WTC11 (cell line): ENCODE results near the gene TMED3. TPM values are rescaled to one million over a fixed set of nuclear protein-coding genes. Genes with fewer than 3 reads are reported as not detected.

Experiments
- ATAC-seq: fragments of 200-7000 bp; cut with Tn5 transposase; 2 replicates; pipeline ENCODE4 v1.10.0; 2021; ENCODE audit warnings: mild to moderate bottlenecking, moderate library complexity
- CTCF ChIA-PET: fragments of 300-600 bp; sonication (Branson Sonifier 250); formaldehyde crosslinking; loops from one replicate; lab custom pipeline; 2021; ENCODE audit warnings: antibody characterized with exemption; lab: Charles Lee
- POLR2A ChIA-PET: fragments of 350-600 bp; sonication (Branson Sonifier 250); formaldehyde crosslinking; loops from one replicate; lab custom pipeline; 2021; ENCODE audit warnings: antibody characterized with exemption; lab: Charles Lee
- DNase-seq: peaks from one replicate; pipeline ENCODE4 v3.0.0; 2021; ENCODE audit warnings: low spot score
- H3K27ac Mint-ChIP-seq: 2 replicates; pipeline ENCODE4 v1.8.0; 2021; ENCODE audit warnings: mixed read lengths
- H3K27me3 Mint-ChIP-seq: 2 replicates; pipeline ENCODE4 v1.8.0; 2021; ENCODE audit warnings: low read depth, mild to moderate bottlenecking, moderate library complexity, mixed read lengths
- H3K36me3 Mint-ChIP-seq: 2 replicates; pipeline ENCODE4 v1.8.0; 2021; ENCODE audit warnings: mixed read lengths
- H3K4me1 Mint-ChIP-seq: 2 replicates; pipeline ENCODE4 v1.8.0; 2022; ENCODE audit warnings: mixed read lengths
- H3K4me3 Mint-ChIP-seq: 2 replicates; pipeline ENCODE4 v1.8.0; 2021; ENCODE audit warnings: mild to moderate bottlenecking, moderate library complexity, mixed read lengths
- H3K9me3 Mint-ChIP-seq: 2 replicates; pipeline ENCODE4 v1.8.0; 2021; ENCODE audit warnings: mixed read lengths
- CBFB ChIP-seq: sonication (generic); formaldehyde crosslinking; IDR thresholded peaks from 2 replicates; pipeline ENCODE4 v1.8.1; 2022; ENCODE audit warnings: mild to moderate bottlenecking, low read depth, missing genetic modification reagents
- ETV6 ChIP-seq: sonication (generic); formaldehyde crosslinking; IDR thresholded peaks from 2 replicates; pipeline ENCODE4 v1.8.1; 2022; ENCODE audit warnings: mild to moderate bottlenecking, missing genetic modification reagents
- FOXJ3 ChIP-seq: sonication (generic); formaldehyde crosslinking; IDR thresholded peaks from 2 replicates; pipeline ENCODE4 v1.9.0; 2021; ENCODE audit warnings: missing genetic modification reagents, mild to moderate bottlenecking, borderline replicate concordance
- FOXP1 ChIP-seq: sonication (generic); formaldehyde crosslinking; IDR thresholded peaks from 2 replicates; pipeline ENCODE4 v1.8.0; 2022; ENCODE audit warnings: missing genetic modification reagents, mild to moderate bottlenecking, moderate library complexity, borderline replicate concordance
- GABPB1 ChIP-seq: sonication (generic); formaldehyde crosslinking; IDR thresholded peaks from 2 replicates; pipeline ENCODE4 v1.8.1; 2023; ENCODE audit warnings: mild to moderate bottlenecking, missing genetic modification reagents
- NFE2L1 ChIP-seq: sonication (generic); formaldehyde crosslinking; IDR thresholded peaks from 2 replicates; pipeline ENCODE4 v1.8.1; 2023; ENCODE audit warnings: missing genetic modification reagents
- NFYB ChIP-seq: sonication (generic); formaldehyde crosslinking; conservative IDR thresholded peaks from 2 replicates; pipeline ENCODE4 v1.8.0; 2022; ENCODE audit warnings: low read depth, missing genetic modification reagents
- PRRX2 ChIP-seq: fragments of 250-450 bp; sonication (Bioruptor Pico); IDR thresholded peaks from 2 replicates; pipeline ENCODE4 v1.8.0; 2021; ENCODE audit warnings: mild to moderate bottlenecking
- SMAD4 ChIP-seq: sonication (generic); formaldehyde crosslinking; IDR thresholded peaks from 2 replicates; pipeline ENCODE4 v1.8.0; 2022; ENCODE audit warnings: mild to moderate bottlenecking, missing genetic modification reagents
- SP1 ChIP-seq: sonication (generic); formaldehyde crosslinking; conservative IDR thresholded peaks from 2 replicates; pipeline ENCODE4 v1.8.1; 2022; ENCODE audit warnings: missing genetic modification reagents
- TEAD1 ChIP-seq: sonication (generic); formaldehyde crosslinking; IDR thresholded peaks from 2 replicates; pipeline ENCODE4 v1.8.0; 2022; ENCODE audit warnings: mild to moderate bottlenecking, missing genetic modification reagents
- TP53 ChIP-seq: sonication (generic); formaldehyde crosslinking; IDR thresholded peaks from 2 replicates; pipeline ENCODE4 v1.8.1; 2023; ENCODE audit warnings: mild to moderate bottlenecking, missing genetic modification reagents
- ZNF263 ChIP-seq: sonication (generic); formaldehyde crosslinking; IDR thresholded peaks from 2 replicates; pipeline ENCODE4 v1.8.1; 2022; ENCODE audit warnings: low read depth, mild to moderate bottlenecking, moderate library complexity, missing genetic modification reagents
- total RNA-seq: library from RNA; stranded (reverse); gene quantifications from 3 replicates; pipeline ENCODE4 v1.2.3, GENCODE V29; 2021
- TF ChIP-seq, protein P1 (sequence below): sonication (generic); formaldehyde crosslinking; IDR thresholded peaks from 2 replicates; pipeline ENCODE4 v1.8.1; 2022; ENCODE audit warnings: missing genetic modification reagents, borderline replicate concordance
- TF ChIP-seq, protein P2 (sequence below): sonication (generic); formaldehyde crosslinking; IDR thresholded peaks from 2 replicates; pipeline ENCODE4 v1.8.1; 2023; ENCODE audit warnings: mild to moderate bottlenecking, missing genetic modification reagents, moderate library complexity
- TF ChIP-seq, protein P3 (sequence below): sonication (generic); formaldehyde crosslinking; IDR thresholded peaks from 2 replicates; pipeline ENCODE4 v1.8.0; 2023; ENCODE audit warnings: mild to moderate bottlenecking, missing genetic modification reagents
- TF ChIP-seq, protein P4 (sequence below): sonication (generic); formaldehyde crosslinking; IDR thresholded peaks from 2 replicates; pipeline ENCODE4 v1.8.1; 2023; ENCODE audit warnings: mild to moderate bottlenecking, moderate library complexity, missing genetic modification reagents
- TF ChIP-seq, protein P5 (sequence below): sonication (generic); formaldehyde crosslinking; IDR thresholded peaks from 2 replicates; pipeline ENCODE4 v1.8.0; 2022; ENCODE audit warnings: missing genetic modification reagents
- TF ChIP-seq, protein P6 (sequence below): sonication (generic); formaldehyde crosslinking; IDR thresholded peaks from 2 replicates; pipeline ENCODE4 v1.8.0; 2022; ENCODE audit warnings: mild to moderate bottlenecking, missing genetic modification reagents

TMED3 gene
- total RNA-seq, 1 experiment from 2014 or later, result 51.2 TPM

DNA sequence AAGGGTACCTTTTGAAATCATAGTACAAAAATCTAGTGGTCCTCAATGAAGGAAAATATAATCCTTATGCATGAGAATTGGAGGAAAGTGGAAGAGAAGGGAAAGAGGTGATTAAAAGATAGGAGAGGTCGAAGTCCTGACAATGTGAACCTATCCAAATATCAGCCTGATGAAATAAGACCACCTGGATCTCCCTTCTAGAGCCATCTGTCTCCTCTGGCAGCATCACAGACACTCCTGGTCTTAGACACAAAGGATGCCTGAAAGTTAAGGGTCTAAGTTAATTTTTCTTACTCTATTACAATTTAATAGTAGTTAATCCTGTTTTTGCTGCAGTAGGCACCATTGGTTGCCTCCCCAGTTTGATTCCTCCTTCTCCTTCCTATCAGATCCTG lies 11.1 kb upstream of the TMED3 start (continued):
- TF ChIP-seq, protein P1, sequence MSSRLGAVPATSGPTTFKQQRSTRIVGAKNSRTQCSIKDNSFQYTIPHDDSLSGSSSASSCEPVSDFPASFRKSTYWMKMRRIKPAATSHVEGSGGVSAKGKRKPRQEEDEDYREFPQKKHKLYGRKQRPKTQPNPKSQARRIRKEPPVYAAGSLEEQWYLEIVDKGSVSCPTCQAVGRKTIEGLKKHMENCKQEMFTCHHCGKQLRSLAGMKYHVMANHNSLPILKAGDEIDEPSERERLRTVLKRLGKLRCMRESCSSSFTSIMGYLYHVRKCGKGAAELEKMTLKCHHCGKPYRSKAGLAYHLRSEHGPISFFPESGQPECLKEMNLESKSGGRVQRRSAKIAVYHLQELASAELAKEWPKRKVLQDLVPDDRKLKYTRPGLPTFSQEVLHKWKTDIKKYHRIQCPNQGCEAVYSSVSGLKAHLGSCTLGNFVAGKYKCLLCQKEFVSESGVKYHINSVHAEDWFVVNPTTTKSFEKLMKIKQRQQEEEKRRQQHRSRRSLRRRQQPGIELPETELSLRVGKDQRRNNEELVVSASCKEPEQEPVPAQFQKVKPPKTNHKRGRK (CRISPR knock-in tag), result no peak
- TF ChIP-seq ZNF263 (CRISPR knock-in tag) (no peak), GABPB1 (CRISPR knock-in tag) (no peak)
- TF ChIP-seq, all 79 proteins: peak for 0

DNA sequence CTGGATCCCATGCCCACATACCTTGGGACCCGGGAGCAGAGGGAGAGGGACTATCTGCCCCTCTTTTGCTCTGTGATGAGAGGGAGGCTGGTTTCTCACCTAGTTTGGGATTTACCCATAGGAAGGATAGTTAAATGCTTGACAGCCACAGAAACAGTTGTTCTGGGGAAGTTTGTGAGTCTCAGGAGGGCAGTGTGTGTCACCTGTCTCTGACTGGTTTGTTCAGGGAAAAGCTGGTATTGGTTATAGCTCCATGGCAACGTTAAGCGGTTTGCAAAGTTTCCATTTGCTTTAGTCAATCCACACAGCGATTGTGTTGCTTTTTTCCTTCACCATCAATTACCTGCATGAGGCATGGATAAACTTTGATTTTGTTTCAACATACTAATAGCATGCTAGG lies 3.7 kb upstream of the TMED3 start:
- Mint-ChIP-seq H3K36me3 (no peaks in the 10 kb centered on the region), H3K27me3 (peaks cover 63% of the 10 kb centered on the region), H3K27ac (no peak overlapping the region), H3K4me3 (no peak overlapping the region), H3K9me3 (no peaks in the 10 kb centered on the region), H3K4me1 (peaks cover 7% of the 10 kb centered on the region)
- TF ChIP-seq, protein P2, sequence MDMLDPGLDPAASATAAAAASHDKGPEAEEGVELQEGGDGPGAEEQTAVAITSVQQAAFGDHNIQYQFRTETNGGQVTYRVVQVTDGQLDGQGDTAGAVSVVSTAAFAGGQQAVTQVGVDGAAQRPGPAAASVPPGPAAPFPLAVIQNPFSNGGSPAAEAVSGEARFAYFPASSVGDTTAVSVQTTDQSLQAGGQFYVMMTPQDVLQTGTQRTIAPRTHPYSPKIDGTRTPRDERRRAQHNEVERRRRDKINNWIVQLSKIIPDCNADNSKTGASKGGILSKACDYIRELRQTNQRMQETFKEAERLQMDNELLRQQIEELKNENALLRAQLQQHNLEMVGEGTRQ (CRISPR knock-in tag), result no peak
- TF ChIP-seq FOXP1 (no peak), TEAD1 (CRISPR knock-in tag) (no peak), ETV6 (no peak), CBFB (no peak), TP53 (CRISPR knock-in tag) (no peak)
- TF ChIP-seq, protein P3, sequence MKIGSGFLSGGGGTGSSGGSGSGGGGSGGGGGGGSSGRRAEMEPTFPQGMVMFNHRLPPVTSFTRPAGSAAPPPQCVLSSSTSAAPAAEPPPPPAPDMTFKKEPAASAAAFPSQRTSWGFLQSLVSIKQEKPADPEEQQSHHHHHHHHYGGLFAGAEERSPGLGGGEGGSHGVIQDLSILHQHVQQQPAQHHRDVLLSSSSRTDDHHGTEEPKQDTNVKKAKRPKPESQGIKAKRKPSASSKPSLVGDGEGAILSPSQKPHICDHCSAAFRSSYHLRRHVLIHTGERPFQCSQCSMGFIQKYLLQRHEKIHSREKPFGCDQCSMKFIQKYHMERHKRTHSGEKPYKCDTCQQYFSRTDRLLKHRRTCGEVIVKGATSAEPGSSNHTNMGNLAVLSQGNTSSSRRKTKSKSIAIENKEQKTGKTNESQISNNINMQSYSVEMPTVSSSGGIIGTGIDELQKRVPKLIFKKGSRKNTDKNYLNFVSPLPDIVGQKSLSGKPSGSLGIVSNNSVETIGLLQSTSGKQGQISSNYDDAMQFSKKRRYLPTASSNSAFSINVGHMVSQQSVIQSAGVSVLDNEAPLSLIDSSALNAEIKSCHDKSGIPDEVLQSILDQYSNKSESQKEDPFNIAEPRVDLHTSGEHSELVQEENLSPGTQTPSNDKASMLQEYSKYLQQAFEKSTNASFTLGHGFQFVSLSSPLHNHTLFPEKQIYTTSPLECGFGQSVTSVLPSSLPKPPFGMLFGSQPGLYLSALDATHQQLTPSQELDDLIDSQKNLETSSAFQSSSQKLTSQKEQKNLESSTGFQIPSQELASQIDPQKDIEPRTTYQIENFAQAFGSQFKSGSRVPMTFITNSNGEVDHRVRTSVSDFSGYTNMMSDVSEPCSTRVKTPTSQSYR (CRISPR knock-in tag), result no peak
- TF ChIP-seq, protein P4, sequence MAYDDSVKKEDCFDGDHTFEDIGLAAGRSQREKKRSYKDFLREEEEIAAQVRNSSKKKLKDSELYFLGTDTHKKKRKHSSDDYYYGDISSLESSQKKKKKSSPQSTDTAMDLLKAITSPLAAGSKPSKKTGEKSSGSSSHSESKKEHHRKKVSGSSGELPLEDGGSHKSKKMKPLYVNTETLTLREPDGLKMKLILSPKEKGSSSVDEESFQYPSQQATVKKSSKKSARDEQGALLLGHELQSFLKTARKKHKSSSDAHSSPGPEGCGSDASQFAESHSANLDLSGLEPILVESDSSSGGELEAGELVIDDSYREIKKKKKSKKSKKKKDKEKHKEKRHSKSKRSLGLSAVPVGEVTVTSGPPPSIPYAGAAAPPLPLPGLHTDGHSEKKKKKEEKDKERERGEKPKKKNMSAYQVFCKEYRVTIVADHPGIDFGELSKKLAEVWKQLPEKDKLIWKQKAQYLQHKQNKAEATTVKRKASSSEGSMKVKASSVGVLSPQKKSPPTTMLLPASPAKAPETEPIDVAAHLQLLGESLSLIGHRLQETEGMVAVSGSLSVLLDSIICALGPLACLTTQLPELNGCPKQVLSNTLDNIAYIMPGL (CRISPR knock-in tag), result no peak
- CTCF ChIA-PET, result no interaction called here
- DNase-seq, result no peak
- POLR2A ChIA-PET, result interaction anchor here (0.6 to 0.7 kb wide), 2 partner anchors 111 to 975 kb away, joined by 3 read pairs; no protein-coding TSS in a partner anchor
- ATAC-seq, result no peak

DNA sequence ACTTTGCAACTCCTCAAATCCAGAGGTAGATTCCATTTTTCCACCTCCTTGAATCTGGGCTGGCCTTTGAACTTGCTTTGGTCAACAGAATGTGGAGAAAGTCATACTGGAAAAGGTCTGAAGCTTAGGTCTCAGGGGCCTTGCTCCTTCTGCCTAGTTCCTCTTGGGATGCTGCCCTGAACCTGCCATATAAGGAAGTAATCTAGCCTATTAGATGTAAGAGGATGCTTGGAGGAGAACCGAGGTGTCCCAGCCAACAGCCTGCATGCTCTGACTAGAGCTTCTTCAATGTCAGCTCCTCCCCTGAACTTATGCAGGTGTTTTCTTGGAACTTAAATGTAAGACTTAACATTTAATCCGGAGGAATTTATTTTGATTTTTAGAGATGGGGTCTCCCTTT lies 2.0 kb upstream of the TMED3 start:
- peaks cover 55% of the 10 kb centered on the region for H3K27me3 Mint-ChIP-seq
- ChIA-PET POLR2A (no interaction called here), CTCF (interaction anchor here (1.5 to 2.3 kb wide), 2 partner anchors 25 to 113 kb away, joined by 3 to 7 read pairs; no protein-coding TSS in a partner anchor)

More for the DNA sequence above, 2.0 kb upstream of the TMED3 start:
- Mint-ChIP-seq H3K27ac (no peak overlapping the region), H3K4me1 (peaks cover 12% of the 10 kb centered on the region), H3K4me3 (no peak overlapping the region), H3K36me3 (peaks cover 9% of the 10 kb centered on the region), H3K9me3 (no peaks in the 10 kb centered on the region)
- ATAC-seq (no peak), DNase-seq (no peak)
- TF ChIP-seq, protein P4 (CRISPR knock-in tag), result no peak
- TF ChIP-seq, protein P5, sequence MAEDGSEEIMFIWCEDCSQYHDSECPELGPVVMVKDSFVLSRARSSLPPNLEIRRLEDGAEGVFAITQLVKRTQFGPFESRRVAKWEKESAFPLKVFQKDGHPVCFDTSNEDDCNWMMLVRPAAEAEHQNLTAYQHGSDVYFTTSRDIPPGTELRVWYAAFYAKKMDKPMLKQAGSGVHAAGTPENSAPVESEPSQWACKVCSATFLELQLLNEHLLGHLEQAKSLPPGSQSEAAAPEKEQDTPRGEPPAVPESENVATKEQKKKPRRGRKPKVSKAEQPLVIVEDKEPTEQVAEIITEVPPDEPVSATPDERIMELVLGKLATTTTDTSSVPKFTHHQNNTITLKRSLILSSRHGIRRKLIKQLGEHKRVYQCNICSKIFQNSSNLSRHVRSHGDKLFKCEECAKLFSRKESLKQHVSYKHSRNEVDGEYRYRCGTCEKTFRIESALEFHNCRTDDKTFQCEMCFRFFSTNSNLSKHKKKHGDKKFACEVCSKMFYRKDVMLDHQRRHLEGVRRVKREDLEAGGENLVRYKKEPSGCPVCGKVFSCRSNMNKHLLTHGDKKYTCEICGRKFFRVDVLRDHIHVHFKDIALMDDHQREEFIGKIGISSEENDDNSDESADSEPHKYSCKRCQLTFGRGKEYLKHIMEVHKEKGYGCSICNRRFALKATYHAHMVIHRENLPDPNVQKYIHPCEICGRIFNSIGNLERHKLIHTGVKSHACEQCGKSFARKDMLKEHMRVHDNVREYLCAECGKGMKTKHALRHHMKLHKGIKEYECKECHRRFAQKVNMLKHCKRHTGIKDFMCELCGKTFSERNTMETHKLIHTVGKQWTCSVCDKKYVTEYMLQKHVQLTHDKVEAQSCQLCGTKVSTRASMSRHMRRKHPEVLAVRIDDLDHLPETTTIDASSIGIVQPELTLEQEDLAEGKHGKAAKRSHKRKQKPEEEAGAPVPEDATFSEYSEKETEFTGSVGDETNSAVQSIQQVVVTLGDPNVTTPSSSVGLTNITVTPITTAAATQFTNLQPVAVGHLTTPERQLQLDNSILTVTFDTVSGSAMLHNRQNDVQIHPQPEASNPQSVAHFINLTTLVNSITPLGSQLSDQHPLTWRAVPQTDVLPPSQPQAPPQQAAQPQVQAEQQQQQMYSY (CRISPR knock-in tag), result no peak
- TF ChIP-seq NFYB (CRISPR knock-in tag), result no peak
- no peak for TF ChIP-seq FOXJ3 (CRISPR knock-in tag)
- TF ChIP-seq SP1 (CRISPR knock-in tag), result no peak
- no peak for TF ChIP-seq SMAD4
- TF ChIP-seq NFE2L1 (CRISPR knock-in tag), result no peak
- TF ChIP-seq, protein P6, sequence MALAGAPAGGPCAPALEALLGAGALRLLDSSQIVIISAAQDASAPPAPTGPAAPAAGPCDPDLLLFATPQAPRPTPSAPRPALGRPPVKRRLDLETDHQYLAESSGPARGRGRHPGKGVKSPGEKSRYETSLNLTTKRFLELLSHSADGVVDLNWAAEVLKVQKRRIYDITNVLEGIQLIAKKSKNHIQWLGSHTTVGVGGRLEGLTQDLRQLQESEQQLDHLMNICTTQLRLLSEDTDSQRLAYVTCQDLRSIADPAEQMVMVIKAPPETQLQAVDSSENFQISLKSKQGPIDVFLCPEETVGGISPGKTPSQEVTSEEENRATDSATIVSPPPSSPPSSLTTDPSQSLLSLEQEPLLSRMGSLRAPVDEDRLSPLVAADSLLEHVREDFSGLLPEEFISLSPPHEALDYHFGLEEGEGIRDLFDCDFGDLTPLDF (CRISPR knock-in tag), result no peak
- no peak for TF ChIP-seq PRRX2 (CRISPR knock-in tag)
